ENCODE measurements around the gene ZNF512.

DNA sequence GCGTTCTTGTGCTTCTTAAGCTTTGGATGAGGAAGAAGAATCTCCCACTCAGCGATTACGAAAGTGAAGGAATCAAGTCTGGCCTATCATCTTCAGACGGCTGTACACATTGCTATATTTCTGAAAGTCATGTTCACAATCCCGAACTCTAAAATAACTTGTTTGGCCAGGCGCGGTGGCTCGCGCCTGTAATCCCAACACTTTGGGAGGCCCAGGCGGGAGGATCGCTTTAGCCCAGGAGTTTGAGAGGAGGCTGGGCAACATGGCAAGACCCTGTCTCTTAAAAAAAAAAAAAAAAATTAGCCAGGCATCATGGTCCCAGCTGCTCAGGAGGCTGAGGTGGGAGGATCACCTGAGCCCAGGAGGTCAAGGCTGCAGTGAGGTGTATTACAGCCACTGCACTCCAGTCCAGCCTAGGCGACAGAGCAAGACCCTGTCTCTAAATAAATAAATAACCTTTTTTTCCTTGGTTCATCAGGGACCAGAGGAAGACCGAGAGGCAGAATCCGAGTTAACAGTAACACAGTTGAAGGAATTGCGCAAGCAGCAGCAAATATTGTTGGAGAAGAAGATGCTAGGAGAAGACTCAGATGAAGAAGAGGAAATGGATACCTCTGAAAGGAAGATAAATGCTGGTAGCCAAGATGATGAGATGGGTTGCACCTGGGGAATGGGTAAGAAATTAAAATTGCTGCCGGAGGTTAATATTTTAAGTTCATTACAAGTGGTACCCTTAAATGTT is 82.0 kb downstream of the ZNF512 start:
- TF ChIP-seq EZH2 (IDR thresholded peaks at IDR 0.05; ENCODE audit: borderline replicate concordance, insufficient read depth, low read depth, low read length, poor library complexity, severe bottlenecking) (no peak), CTCF (IDR thresholded peaks at IDR 0.05) (no peak)

Data from B cell (primary cell).